OCI-LY7 (cell line): Measurements from ENCODE around the gene TFCP2. TPM values are rescaled to one million over a fixed set of nuclear protein-coding genes. Genes with fewer than 3 reads are reported as not detected.

ENCODE experiments used
- BruUV-seq: library from RNA; stranded (reverse); fragments of 400-500 nt; replicated peaks from 2 replicates; lab custom pipeline; 2021; lab: Mats Ljungman, UMichigan
- CTCF ChIA-PET: fragments of 300-600 bp; sonication (Branson Sonifier 250); formaldehyde crosslinking; loops from one replicate; lab custom pipeline; 2022; ENCODE audit warnings: antibody characterized with exemption; ENCODE audit not compliant: unreplicated experiment; lab: Charles Lee
- POLR2A ChIA-PET: fragments of 300-600 bp; sonication (Branson Sonifier 250); formaldehyde crosslinking; loops from one replicate; lab custom pipeline; 2022; ENCODE audit warnings: antibody characterized with exemption; lab: Charles Lee
- DNase-seq: peaks from one replicate; pipeline ENCODE4 v3.0.0-alpha.2; 2015; ENCODE audit warnings: low spot score
- H2AFZ ChIP-seq: fragments of 200-600 bp; sonication (generic), shearing (Covaris generic); 2 replicates; pipeline ENCODE4 v1.6.1; 2014; ENCODE audit warnings: mild to moderate bottlenecking, antibody characterized with exemption, low read length, moderate library complexity
- H3K27ac ChIP-seq: fragments of 200-600 bp; sonication (generic); 2 replicates; pipeline ENCODE4 v1.5.1; 2014; ENCODE audit warnings: mixed run types, low read depth, mild to moderate bottlenecking, moderate library complexity, low read length, inconsistent platforms; ENCODE audit not compliant: poor library complexity, severe bottlenecking
- H3K36me3 ChIP-seq: fragments of 200-600 bp; sonication (generic); 2 replicates; pipeline ENCODE4 v1.6.1; 2014; ENCODE audit warnings: mild to moderate bottlenecking, antibody characterized with exemption, low read length, moderate library complexity, mixed read lengths; ENCODE audit not compliant: insufficient read depth
- H3K4me1 ChIP-seq: fragments of 200-600 bp; sonication (generic); 2 replicates; pipeline ENCODE4 v1.5.1; 2014; ENCODE audit warnings: mild to moderate bottlenecking, low read length; ENCODE audit not compliant: insufficient read depth, poor library complexity, severe bottlenecking
- H3K4me2 ChIP-seq: fragments of 200-600 bp; sonication (generic); 2 replicates; pipeline ENCODE4 v1.6.1; 2014; ENCODE audit warnings: mild to moderate bottlenecking, low read length
- H3K4me3 ChIP-seq: fragments of 200-600 bp; sonication (generic); 2 replicates; pipeline ENCODE4 v1.5.1; 2014; ENCODE audit warnings: mild to moderate bottlenecking, low read depth, low read length; ENCODE audit not compliant: poor library complexity, severe bottlenecking
- H3K79me2 ChIP-seq: fragments of 200-600 bp; sonication (generic); 2 replicates; pipeline ENCODE4 v1.6.1; 2016; ENCODE audit warnings: low read depth, mild to moderate bottlenecking, low read length, moderate library complexity, mixed read lengths; ENCODE audit not compliant: insufficient read depth
- H3K9me2 ChIP-seq: fragments of 200-600 bp; sonication (generic); 2 replicates; pipeline ENCODE4 v1.6.1; 2016; ENCODE audit warnings: mild to moderate bottlenecking, low read length, mixed read lengths; ENCODE audit not compliant: insufficient read depth
- H3K9me3 ChIP-seq: fragments of 200-600 bp; sonication (generic); 2 replicates; pipeline ENCODE4 v1.6.1; 2014; ENCODE audit warnings: mild to moderate bottlenecking, mixed run types, low read length, mixed read lengths
- H4K20me1 ChIP-seq: fragments of 200-600 bp; sonication (generic); 2 replicates; pipeline ENCODE4 v1.6.1; 2014; ENCODE audit warnings: mild to moderate bottlenecking, antibody characterized with exemption, low read length, moderate library complexity, mixed read lengths; ENCODE audit not compliant: insufficient read depth
- EZH2phosphoT487 ChIP-seq: fragments of 200-600 bp; sonication (generic); IDR thresholded peaks from 2 replicates; pipeline ENCODE4 v1.6.1; 2018; ENCODE audit warnings: low read depth, borderline replicate concordance, mild to moderate bottlenecking, mixed run types, antibody characterized with exemption, low read length, moderate library complexity, mixed read lengths
- intact Hi-C: fragments of 100-400 bp; cut with micrococcal nuclease; formaldehyde crosslinking; loops from one replicate; pipeline ENCODE4 v1.10.0; 2022; ENCODE audit not compliant: unreplicated experiment
- total RNA-seq, 2 experiments: library from RNA; depleted of rRNA in 1 of 2; stranded (reverse); fragments of >200 nt in 1 of 2; shearing (Covaris generic) in 1 of 2; gene quantifications; 2 replicates each; pipeline ENCODE4 v1.2.3, GENCODE V29; 2014 to 2022
- TF ChIP-seq, protein P1 (sequence below): fragments of 200-600 bp; sonication (generic); conservative IDR thresholded peaks from 2 replicates; pipeline ENCODE4 v1.5.1; 2014; ENCODE audit warnings: mild to moderate bottlenecking, antibody characterized with exemption, low read length, moderate library complexity, mixed read lengths

The TFCP2 gene
- total RNA-seq, 2 experiments from 2014 or later: 7.2 to 11.5 TPM

DNA sequence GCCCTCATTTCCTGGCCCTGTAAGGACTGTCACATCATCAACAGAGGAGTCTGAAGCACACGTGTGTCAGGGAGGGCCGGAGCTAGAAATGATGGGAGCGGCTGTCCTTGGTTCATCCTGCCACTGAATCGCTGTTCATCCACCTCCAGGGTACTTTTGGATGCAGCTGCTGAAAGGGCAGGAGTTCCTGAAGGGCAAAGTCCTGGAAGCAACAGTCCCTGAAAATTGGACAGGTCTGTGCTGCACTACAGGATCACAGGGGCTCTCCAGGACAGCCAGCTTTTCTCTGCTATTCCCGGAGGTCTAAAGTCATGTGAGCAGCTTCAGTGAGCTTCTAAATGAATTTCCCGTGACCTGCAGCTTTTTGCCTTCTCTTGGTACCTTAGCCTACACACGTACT, 27.2 kb upstream of the TFCP2 start:
- no peaks in the 10 kb centered on the region for H3K9me3 ChIP-seq
- no peaks in the 10 kb centered on the region for H3K36me3 ChIP-seq
- no peak for DNase-seq
- H3K79me2 ChIP-seq: no peaks in the 10 kb centered on the region
- H3K4me3 ChIP-seq: no peak overlapping the region
- POLR2A ChIA-PET: interaction anchor here (0.6 kb wide), 1 partner anchor 18 kb away, joined by 9 read pairs; the partner anchor contains the start of gene POU6F1
- BruUV-seq: no TSS peak
- no peak overlapping the region for H2AFZ ChIP-seq
- no peak overlapping the region for H3K4me2 ChIP-seq
- H3K27ac ChIP-seq: no peak overlapping the region
- H3K9me2 ChIP-seq: no peaks in the 10 kb centered on the region
- H4K20me1 ChIP-seq: no peaks in the 10 kb centered on the region
- intact Hi-C loops: no loop called here
- TF ChIP-seq EZH2phosphoT487: no peak
- TF ChIP-seq, protein P1, sequence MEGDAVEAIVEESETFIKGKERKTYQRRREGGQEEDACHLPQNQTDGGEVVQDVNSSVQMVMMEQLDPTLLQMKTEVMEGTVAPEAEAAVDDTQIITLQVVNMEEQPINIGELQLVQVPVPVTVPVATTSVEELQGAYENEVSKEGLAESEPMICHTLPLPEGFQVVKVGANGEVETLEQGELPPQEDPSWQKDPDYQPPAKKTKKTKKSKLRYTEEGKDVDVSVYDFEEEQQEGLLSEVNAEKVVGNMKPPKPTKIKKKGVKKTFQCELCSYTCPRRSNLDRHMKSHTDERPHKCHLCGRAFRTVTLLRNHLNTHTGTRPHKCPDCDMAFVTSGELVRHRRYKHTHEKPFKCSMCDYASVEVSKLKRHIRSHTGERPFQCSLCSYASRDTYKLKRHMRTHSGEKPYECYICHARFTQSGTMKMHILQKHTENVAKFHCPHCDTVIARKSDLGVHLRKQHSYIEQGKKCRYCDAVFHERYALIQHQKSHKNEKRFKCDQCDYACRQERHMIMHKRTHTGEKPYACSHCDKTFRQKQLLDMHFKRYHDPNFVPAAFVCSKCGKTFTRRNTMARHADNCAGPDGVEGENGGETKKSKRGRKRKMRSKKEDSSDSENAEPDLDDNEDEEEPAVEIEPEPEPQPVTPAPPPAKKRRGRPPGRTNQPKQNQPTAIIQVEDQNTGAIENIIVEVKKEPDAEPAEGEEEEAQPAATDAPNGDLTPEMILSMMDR: no peak
- CTCF ChIA-PET: no interaction called here
- H3K4me1 ChIP-seq: no peaks in the 10 kb centered on the region

DNA sequence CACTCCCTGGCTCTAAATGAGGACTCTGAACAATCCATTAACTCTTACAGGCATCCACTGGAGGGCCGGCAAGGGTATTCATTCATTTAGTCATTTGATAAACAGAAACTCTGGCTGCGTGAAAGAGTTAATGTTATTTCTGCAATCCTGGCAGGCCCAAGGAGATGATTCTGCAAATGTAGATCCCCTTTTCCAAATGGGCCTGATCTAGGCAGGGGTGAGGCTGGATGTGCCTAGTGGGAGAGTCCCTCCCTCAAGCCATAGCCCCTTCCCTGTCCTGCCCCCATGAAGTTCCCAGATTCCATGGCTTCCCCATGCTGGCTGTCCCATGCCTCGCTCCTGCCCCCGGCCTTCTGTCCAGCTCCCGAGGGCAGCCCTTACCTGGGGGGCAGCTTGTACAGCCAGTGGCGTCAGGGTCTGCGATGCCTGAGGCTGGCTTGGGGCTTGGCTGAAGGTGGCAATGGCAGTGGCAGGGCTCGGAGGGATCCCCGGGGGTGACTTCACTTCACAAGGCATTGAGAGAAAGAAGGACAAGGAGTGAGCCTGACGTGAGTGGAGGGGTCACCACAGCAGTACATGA, 26.5 kb upstream of the TFCP2 start:
- Histone ChIP-seq H3K36me3 (no peaks in the 10 kb centered on the region), H3K9me2 (no peaks in the 10 kb centered on the region), H3K27ac (no peak overlapping the region), H3K4me2 (no peak overlapping the region), H2AFZ (no peak overlapping the region), H3K79me2 (no peaks in the 10 kb centered on the region), H3K4me3 (no peak overlapping the region), H3K4me1 (no peaks in the 10 kb centered on the region), H3K9me3 (no peaks in the 10 kb centered on the region), H4K20me1 (no peaks in the 10 kb centered on the region)
- no peak for DNase-seq
- TF ChIP-seq, protein P1: no peak
- TF ChIP-seq EZH2phosphoT487: no peak
- no TSS peak for BruUV-seq
- intact Hi-C loops: no loop called here
- ChIA-PET POLR2A (interaction anchor here (0.6 kb wide), 1 partner anchor 19 kb away, joined by 9 read pairs; the partner anchor contains the start of gene POU6F1), CTCF (no interaction called here)

GRCh38 chr12:51198568-51199365, 25.8 kb upstream of the TFCP2 start:
- ChIA-PET CTCF (no interaction called here), POLR2A (no interaction called here)
- Histone ChIP-seq H4K20me1 (no peaks in the 10 kb centered on the region), H3K4me2 (no peak overlapping the region), H3K9me3 (no peaks in the 10 kb centered on the region), H3K79me2 (no peaks in the 10 kb centered on the region), H3K4me1 (no peaks in the 10 kb centered on the region), H2AFZ (no peak overlapping the region), H3K27ac (no peak overlapping the region), H3K36me3 (no peaks in the 10 kb centered on the region), H3K9me2 (no peaks in the 10 kb centered on the region), H3K4me3 (no peak overlapping the region)
- no TSS peak for BruUV-seq
- TF ChIP-seq EZH2phosphoT487: no peak
- TF ChIP-seq, protein P1: no peak
- no peak for DNase-seq
- intact Hi-C loops: no loop called here
